ENCODE data around the gene GPR108.

Gene GPR108

DNA sequence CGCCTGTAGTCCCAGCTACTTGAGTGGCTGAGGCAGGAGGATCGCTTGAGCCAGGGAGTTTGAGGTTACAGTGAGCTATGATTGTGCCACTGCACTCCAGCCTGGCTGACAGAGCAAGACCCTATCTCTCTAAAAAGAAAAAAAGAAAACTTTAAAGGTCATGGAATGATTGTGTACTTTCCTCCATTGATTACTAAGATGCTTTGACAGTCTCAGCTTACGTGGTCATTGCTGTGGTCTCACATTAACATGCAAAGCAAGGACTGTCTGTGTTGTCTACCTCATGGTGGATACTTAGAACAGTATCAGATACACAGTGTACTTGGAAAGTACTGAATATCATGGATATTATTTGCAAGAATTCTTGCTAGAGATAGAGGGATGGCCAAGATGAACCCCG is 53.4 kb downstream of the GPR108 start:
- peaks cover 0 to 9% of the 10 kb centered on the region in 2 donors for H3K9me3 ChIP-seq (ENCODE audit: control insufficient read depth in 1 of 2, low read length in 2 of 2)
- no peak overlapping the region for H3K4me3 ChIP-seq (ENCODE audit: low read depth in 1 of 2, low read length in 2 of 2)
- no peaks in the 10 kb centered on the region for H3K4me1 ChIP-seq (ENCODE audit: control insufficient read depth in 1 of 2, insufficient read depth in 2 of 2, low read length in 2 of 2)
- H3K36me3 ChIP-seq (ENCODE audit: control insufficient read depth in 1 of 2, insufficient read depth in 2 of 2, low read length in 2 of 2) = peaks cover 0 to 3% of the 10 kb centered on the region in 2 donors
- no peak overlapping the region for H3K27ac ChIP-seq (ENCODE audit: low read length)
- H3K27me3 ChIP-seq (ENCODE audit: low read depth, low read length) = no peaks in the 10 kb centered on the region

- Histone ChIP-seq H3K4me3 (ENCODE audit: low read depth in 1 of 2, low read length in 2 of 2) (no peak overlapping the region), H3K27ac (ENCODE audit: low read length) (no peak overlapping the region), H3K4me1 (ENCODE audit: control insufficient read depth in 1 of 2, insufficient read depth in 2 of 2, low read length in 2 of 2) (no peaks in the 10 kb centered on the region), H3K9me3 (ENCODE audit: control insufficient read depth in 1 of 2, low read length in 2 of 2) (peaks cover 0 to 9% of the 10 kb centered on the region in 2 donors), H3K27me3 (ENCODE audit: low read depth, low read length) (no peaks in the 10 kb centered on the region), H3K36me3 (ENCODE audit: control insufficient read depth in 1 of 2, insufficient read depth in 2 of 2, low read length in 2 of 2) (peaks cover 0 to 3% of the 10 kb centered on the region in 2 donors)
These were observed 54.7 kb downstream of the GPR108 start for GRCh38 chr19:6682607-6683128.

- no peaks in the 10 kb centered on the region for H3K27me3 ChIP-seq (ENCODE audit: low read depth, low read length)
- no peak overlapping the region for H3K4me3 ChIP-seq (ENCODE audit: low read depth in 1 of 2, low read length in 2 of 2)
- no peak overlapping the region for H3K27ac ChIP-seq (ENCODE audit: low read length)
- H3K4me1 ChIP-seq (ENCODE audit: control insufficient read depth in 1 of 2, insufficient read depth in 2 of 2, low read length in 2 of 2) = no peaks in the 10 kb centered on the region
- H3K9me3 ChIP-seq (ENCODE audit: control insufficient read depth in 1 of 2, low read length in 2 of 2) = peaks cover 0 to 9% of the 10 kb centered on the region in 2 donors
- H3K36me3 ChIP-seq (ENCODE audit: control insufficient read depth in 1 of 2, insufficient read depth in 2 of 2, low read length in 2 of 2) = peaks cover 0 to 3% of the 10 kb centered on the region in 2 donors
These were observed 57.2 kb downstream of the GPR108 start for GRCh38 chr19:6680141-6680540.

All from muscle layer of duodenum (tissue), 2 donors.